ENCODE results near the gene DYRK3. TPM values are rescaled to one million over a fixed set of nuclear protein-coding genes. Genes with fewer than 3 reads are reported as not detected.

The DYRK3 gene
- total and polyA plus RNA-seq, 10 of the 15 experiments (the other 5 are each of a cell fraction or from before 2014, with no cell fraction given), result 1.6 to 12.9 (median 10.3) TPM

GRCh38 chr1:206590025-206590758, 45.1 kb upstream of the DYRK3 start (continued):
- no peak for TF ChIP-seq WRNIP1 (IDR thresholded peaks at IDR 0.05; ENCODE audit: borderline replicate concordance, low read depth, low read length)
- no peak for TF ChIP-seq IRF4 (IDR thresholded peaks at IDR 0.05; ENCODE audit: low read depth, low read length)
- TF ChIP-seq ATF7 (IDR thresholded peaks at IDR 0.05; ENCODE audit: low read depth), result no peak
- no peak for TF ChIP-seq BRCA1 (IDR thresholded peaks at IDR 0.05; ENCODE audit: low read depth, low read length)
- TF ChIP-seq SREBF1 (IDR thresholded peaks at IDR 0.05; ENCODE audit: low read length), result no peak
- no peak for TF ChIP-seq IRF3 (IDR thresholded peaks at IDR 0.05)
- TF ChIP-seq E2F4 (IDR thresholded peaks at IDR 0.05; ENCODE audit: low read depth, low read length), result no peak
- TF ChIP-seq BCL11A (IDR thresholded peaks at IDR 0.05; ENCODE audit: low read depth, low read length), result no peak
- no peak for TF ChIP-seq RAD51 (IDR thresholded peaks at IDR 0.05)
- TF ChIP-seq ZBTB33 (IDR thresholded peaks at IDR 0.05), result no peak
- no peak for TF ChIP-seq TBL1XR1 (IDR thresholded peaks at IDR 0.05; ENCODE audit: low read depth, low read length)
- TF ChIP-seq FOXK2 (IDR thresholded peaks at IDR 0.05), result no peak
- TF ChIP-seq CUX1 (IDR thresholded peaks at IDR 0.05; ENCODE audit: insufficient replicate concordance, low read depth, low read length), result no peak
- TF ChIP-seq ZBTB40 (IDR thresholded peaks at IDR 0.05; ENCODE audit: borderline replicate concordance), result no peak
- TF ChIP-seq EP300 (IDR thresholded peaks at IDR 0.05; ENCODE audit: borderline replicate concordance in 1 of 2, control insufficient read depth in 1 of 2, low read depth in 2 of 2, low read length in 2 of 2), result no peak
- TF ChIP-seq ETV6 (conservative IDR thresholded peaks at IDR 0.05 in 1 of 2, IDR thresholded peaks at IDR 0.05 in 1 of 2; ENCODE audit: borderline replicate concordance in 1 of 2, low read depth in 1 of 2), result no peak
